Liver (tissue), 9 donors: ENCODE measurements around the gene ARPC1A. TPM values are rescaled to one million over a fixed set of nuclear protein-coding genes. Genes with fewer than 3 reads are reported as not detected.
"Not testable (repeated sequence)": the region's sequence is repeated elsewhere in the genome, so short reads cannot be mapped to it uniquely, and the experiment has no call there.

Experiments used
- DNase-seq: peaks from one replicate; pipeline ENCODE4 v3.0.0-alpha.2; 2017; ENCODE audit warnings: low spot score
- H3K27ac ChIP-seq, 2 donors: one replicate each; pipeline ENCODE4 v1.7.0; 2013; ENCODE audit warnings: inconsistent platforms in 2 of 2, low read length in 2 of 2, control low read depth in 1 of 2, low read depth in 1 of 2, mild to moderate bottlenecking in 1 of 2
- H3K27me3 ChIP-seq, 4 donors: one replicate each; pipeline versions ENCODE4 v1.6.1 to v1.7.0; 2013; ENCODE audit warnings: low read length in 3 of 4, inconsistent platforms in 1 of 4, mild to moderate bottlenecking in 1 of 4, moderate library complexity in 1 of 4; ENCODE audit not compliant: control insufficient read depth in 4 of 4, insufficient read depth in 4 of 4
- H3K36me3 ChIP-seq, 4 donors: one replicate each; pipeline versions ENCODE4 v1.6.1 to v1.7.0; 2013; ENCODE audit warnings: low read length in 3 of 4, mild to moderate bottlenecking in 3 of 4, low read depth in 1 of 4, moderate library complexity in 1 of 4; ENCODE audit not compliant: control insufficient read depth in 4 of 4, insufficient read depth in 3 of 4
- H3K4me1 ChIP-seq, 4 donors: one replicate each; pipeline versions ENCODE4 v1.6.1 to v1.7.0; 2013; ENCODE audit warnings: low read length in 3 of 4, mild to moderate bottlenecking in 3 of 4, moderate library complexity in 1 of 4; ENCODE audit not compliant: control insufficient read depth in 4 of 4, insufficient read depth in 4 of 4
- H3K4me3 ChIP-seq, 3 donors: one replicate each; pipeline versions ENCODE4 v1.6.1 to v1.7.0; 2013; ENCODE audit warnings: low read length in 3 of 3, control low read depth in 1 of 3, low read depth in 1 of 3, mild to moderate bottlenecking in 1 of 3
- H3K9ac ChIP-seq, 2 donors: one replicate each; pipeline ENCODE4 v1.7.0; 2013; ENCODE audit warnings: low read length in 2 of 2, mild to moderate bottlenecking in 2 of 2, moderate library complexity in 2 of 2, control low read depth in 1 of 2, low read depth in 1 of 2
- H3K9me3 ChIP-seq, 4 donors: one replicate each; pipeline versions ENCODE4 v1.6.1 to v1.7.0; 2013; ENCODE audit warnings: low read length in 3 of 4; ENCODE audit not compliant: control insufficient read depth in 4 of 4
- CTCF ChIP-seq: fragments of 150-350 bp; IDR thresholded peaks from 2 replicates; pipeline ENCODE4 v1.5.1; 2017; ENCODE audit warnings: improper control_type of control experiment, low read depth, low read length; ENCODE audit not compliant: missing input control
- EGR1 ChIP-seq, 2 donors: IDR thresholded peaks; 2 replicates each; pipeline ENCODE4 v1.6.1; 2016 to 2018; ENCODE audit warnings: antibody characterized with exemption in 2 of 2, low read depth in 2 of 2
- FOXA1 ChIP-seq: IDR thresholded peaks from 2 replicates; pipeline ENCODE4 v1.6.1; 2016; ENCODE audit warnings: antibody characterized with exemption
- FOXA2 ChIP-seq: IDR thresholded peaks from 2 replicates; pipeline ENCODE4 v1.6.1; 2016; ENCODE audit warnings: antibody characterized with exemption
- HNF4A ChIP-seq, 2 donors: conservative IDR thresholded peaks; 2 replicates each; pipeline ENCODE4 v1.6.1; 2016; ENCODE audit warnings: antibody characterized with exemption in 2 of 2, mild to moderate bottlenecking in 2 of 2
- HNF4G ChIP-seq: IDR thresholded peaks from 2 replicates; pipeline ENCODE4 v1.6.1; 2016; ENCODE audit warnings: antibody characterized with exemption
- JUND ChIP-seq, 2 donors: IDR thresholded peaks; 2 replicates each; pipeline ENCODE4 v1.6.1; 2016; ENCODE audit warnings: antibody characterized with exemption in 2 of 2
- NR2F2 ChIP-seq: IDR thresholded peaks from 2 replicates; pipeline ENCODE4 v1.6.1; 2016; ENCODE audit warnings: antibody characterized with exemption
- RAD21 ChIP-seq, 2 donors: IDR thresholded peaks; 2 replicates each; pipeline ENCODE4 v1.6.1; 2016; ENCODE audit warnings: antibody characterized with exemption in 2 of 2, mild to moderate bottlenecking in 2 of 2
- RXRA ChIP-seq, 2 donors: IDR thresholded peaks; 2 replicates each; pipeline ENCODE4 v1.6.1; 2017 to 2018; ENCODE audit warnings: antibody characterized with exemption in 2 of 2, mild to moderate bottlenecking in 1 of 2
- SP1 ChIP-seq: IDR thresholded peaks from 2 replicates; pipeline ENCODE4 v1.6.1; 2018; ENCODE audit warnings: antibody characterized with exemption, mild to moderate bottlenecking
- TAF1 ChIP-seq: conservative IDR thresholded peaks from 2 replicates; pipeline ENCODE4 v1.6.1; 2016; ENCODE audit warnings: antibody characterized with exemption, mild to moderate bottlenecking
- YY1 ChIP-seq: IDR thresholded peaks from 2 replicates; pipeline ENCODE4 v1.6.1; 2016; ENCODE audit warnings: antibody characterized with exemption, mild to moderate bottlenecking
- WGBS: extraction: QIAGEN DNeasy Blood & Tissue Kit; methylation state at CpG from one replicate; pipeline ENCODE4 v1.1.7; 2013; 5-methylcytosine and 5-hydroxymethylcytosine counted together
- polyA plus RNA-seq, 2 donors: library from polyadenylated mRNA; stranded (reverse) in 1 of 2; unstranded in 1 of 2; fragments of 200-250 nt in 1 of 2; fragments of >200 nt in 1 of 2; fragmentation: Nextera tagmentation in 1 of 2; extraction: Ambion mirVana in 1 of 2; gene quantifications; one replicate each; pipeline versions ENCODE4 v1.2.1 to v1.2.3, GENCODE V29; 2013 to 2015
- total RNA-seq, 2 donors: library from RNA; depleted of rRNA; stranded (reverse); fragments of >200 nt; gene quantifications; one replicate each; pipeline ENCODE4 v1.2.3, GENCODE V29; 2014
- TF ChIP-seq, protein P1 (sequence below): IDR thresholded peaks from 2 replicates; pipeline ENCODE4 v1.6.1; 2016; ENCODE audit warnings: antibody characterized with exemption, mild to moderate bottlenecking
- TF ChIP-seq, protein P2 (sequence below): IDR thresholded peaks from 2 replicates; pipeline ENCODE4 v1.6.1; 2016; ENCODE audit warnings: antibody characterized with exemption
- TF ChIP-seq, protein P3 (sequence below): IDR thresholded peaks from 2 replicates; pipeline ENCODE4 v1.6.1; 2016; ENCODE audit warnings: antibody characterized with exemption
- TF ChIP-seq, protein P4 (sequence below): IDR thresholded peaks from 2 replicates; pipeline ENCODE4 v1.6.1; 2016; ENCODE audit warnings: antibody characterized with exemption
- donor health status: healthy.
- donor health status: healthy.
- donor health status: healthy.
- donor health status: healthy.
- donor health status: healthy.

Gene ARPC1A
- total and polyA plus RNA-seq, 4 donors: 46.7 to 84.0 (median 60.8) TPM

DNA sequence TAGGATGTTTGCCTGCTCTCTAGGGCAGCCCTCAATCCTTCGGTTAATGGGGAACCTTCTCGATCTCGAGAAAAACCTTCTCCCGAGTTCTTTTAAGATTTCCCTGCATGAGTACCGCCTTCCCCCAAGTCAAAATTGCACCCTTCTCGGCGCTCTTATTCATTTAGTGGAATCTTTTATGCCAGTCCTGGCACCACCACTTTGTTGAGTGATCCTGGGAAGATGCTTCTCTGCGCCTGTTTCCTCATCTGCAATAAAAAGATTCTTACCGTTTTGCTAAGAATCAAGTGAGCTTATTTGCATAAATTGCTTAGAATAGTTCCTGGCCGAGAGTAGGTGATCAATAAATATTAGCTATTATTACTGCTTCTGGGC, 697 bp downstream of the ARPC1A start:
- 2% methylated on average over 10 of the region's 10 CpGs for WGBS
- no peaks in the 10 kb centered on the region for H3K36me3 ChIP-seq
- TF ChIP-seq EGR1 (IDR thresholded peaks at IDR 0.05; ENCODE audit: low read depth in 2 of 2) (no peak), HNF4G (no peak), RAD21 (IDR thresholded peaks at IDR 0.05) (no peak), NR2F2 (no peak), HNF4A (conservative IDR thresholded peaks at IDR 0.05) (no peak), FOXA1 (no peak), JUND (IDR thresholded peaks at IDR 0.05) (no peak), SP1 (no peak), TAF1 (no peak), YY1 (no peak), RXRA (IDR thresholded peaks at IDR 0.05) (no peak), CTCF (no peak), FOXA2 (no peak)
- TF ChIP-seq, protein P1, sequence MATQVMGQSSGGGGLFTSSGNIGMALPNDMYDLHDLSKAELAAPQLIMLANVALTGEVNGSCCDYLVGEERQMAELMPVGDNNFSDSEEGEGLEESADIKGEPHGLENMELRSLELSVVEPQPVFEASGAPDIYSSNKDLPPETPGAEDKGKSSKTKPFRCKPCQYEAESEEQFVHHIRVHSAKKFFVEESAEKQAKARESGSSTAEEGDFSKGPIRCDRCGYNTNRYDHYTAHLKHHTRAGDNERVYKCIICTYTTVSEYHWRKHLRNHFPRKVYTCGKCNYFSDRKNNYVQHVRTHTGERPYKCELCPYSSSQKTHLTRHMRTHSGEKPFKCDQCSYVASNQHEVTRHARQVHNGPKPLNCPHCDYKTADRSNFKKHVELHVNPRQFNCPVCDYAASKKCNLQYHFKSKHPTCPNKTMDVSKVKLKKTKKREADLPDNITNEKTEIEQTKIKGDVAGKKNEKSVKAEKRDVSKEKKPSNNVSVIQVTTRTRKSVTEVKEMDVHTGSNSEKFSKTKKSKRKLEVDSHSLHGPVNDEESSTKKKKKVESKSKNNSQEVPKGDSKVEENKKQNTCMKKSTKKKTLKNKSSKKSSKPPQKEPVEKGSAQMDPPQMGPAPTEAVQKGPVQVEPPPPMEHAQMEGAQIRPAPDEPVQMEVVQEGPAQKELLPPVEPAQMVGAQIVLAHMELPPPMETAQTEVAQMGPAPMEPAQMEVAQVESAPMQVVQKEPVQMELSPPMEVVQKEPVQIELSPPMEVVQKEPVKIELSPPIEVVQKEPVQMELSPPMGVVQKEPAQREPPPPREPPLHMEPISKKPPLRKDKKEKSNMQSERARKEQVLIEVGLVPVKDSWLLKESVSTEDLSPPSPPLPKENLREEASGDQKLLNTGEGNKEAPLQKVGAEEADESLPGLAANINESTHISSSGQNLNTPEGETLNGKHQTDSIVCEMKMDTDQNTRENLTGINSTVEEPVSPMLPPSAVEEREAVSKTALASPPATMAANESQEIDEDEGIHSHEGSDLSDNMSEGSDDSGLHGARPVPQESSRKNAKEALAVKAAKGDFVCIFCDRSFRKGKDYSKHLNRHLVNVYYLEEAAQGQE: no peak
- TF ChIP-seq, protein P2, sequence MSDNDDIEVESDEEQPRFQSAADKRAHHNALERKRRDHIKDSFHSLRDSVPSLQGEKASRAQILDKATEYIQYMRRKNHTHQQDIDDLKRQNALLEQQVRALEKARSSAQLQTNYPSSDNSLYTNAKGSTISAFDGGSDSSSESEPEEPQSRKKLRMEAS: no peak
- TF ChIP-seq, protein P3, sequence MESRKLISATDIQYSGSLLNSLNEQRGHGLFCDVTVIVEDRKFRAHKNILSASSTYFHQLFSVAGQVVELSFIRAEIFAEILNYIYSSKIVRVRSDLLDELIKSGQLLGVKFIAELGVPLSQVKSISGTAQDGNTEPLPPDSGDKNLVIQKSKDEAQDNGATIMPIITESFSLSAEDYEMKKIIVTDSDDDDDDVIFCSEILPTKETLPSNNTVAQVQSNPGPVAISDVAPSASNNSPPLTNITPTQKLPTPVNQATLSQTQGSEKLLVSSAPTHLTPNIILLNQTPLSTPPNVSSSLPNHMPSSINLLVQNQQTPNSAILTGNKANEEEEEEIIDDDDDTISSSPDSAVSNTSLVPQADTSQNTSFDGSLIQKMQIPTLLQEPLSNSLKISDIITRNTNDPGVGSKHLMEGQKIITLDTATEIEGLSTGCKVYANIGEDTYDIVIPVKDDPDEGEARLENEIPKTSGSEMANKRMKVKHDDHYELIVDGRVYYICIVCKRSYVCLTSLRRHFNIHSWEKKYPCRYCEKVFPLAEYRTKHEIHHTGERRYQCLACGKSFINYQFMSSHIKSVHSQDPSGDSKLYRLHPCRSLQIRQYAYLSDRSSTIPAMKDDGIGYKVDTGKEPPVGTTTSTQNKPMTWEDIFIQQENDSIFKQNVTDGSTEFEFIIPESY: no peak
- TF ChIP-seq, protein P4, sequence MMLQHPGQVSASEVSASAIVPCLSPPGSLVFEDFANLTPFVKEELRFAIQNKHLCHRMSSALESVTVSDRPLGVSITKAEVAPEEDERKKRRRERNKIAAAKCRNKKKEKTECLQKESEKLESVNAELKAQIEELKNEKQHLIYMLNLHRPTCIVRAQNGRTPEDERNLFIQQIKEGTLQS: no peak
- H3K4me3 ChIP-seq: peak overlapping the region; percentile 62 to 79 (median 75)
- H3K27me3 ChIP-seq: no peaks in the 10 kb centered on the region
- H3K9ac ChIP-seq: peak overlapping the region; percentile 76 to 98
- peaks cover 15 to 33% (median 23%) of the 10 kb centered on the region in 4 donors for H3K4me1 ChIP-seq
- DNase-seq: no peak
- H3K27ac ChIP-seq: peak overlapping the region; percentile 57 to 75
- no peaks in the 10 kb centered on the region for H3K9me3 ChIP-seq

- not testable (repeated sequence) for H3K27me3 ChIP-seq, H3K9ac ChIP-seq, DNase-seq, H3K27ac ChIP-seq, H3K9me3 ChIP-seq, H3K4me3 ChIP-seq
- Histone ChIP-seq H3K4me1 (peaks cover 9 to 26% (median 16%) of the 10 kb centered on the region in 4 donors), H3K36me3 (peaks cover 2 to 13% (median 9%) of the 10 kb centered on the region in 4 donors)
- WGBS: 82% methylated on average over 8 of the region's 8 CpGs
Observed at GRCh38 chr7:99330314-99330961, 4.7 kb downstream of the ARPC1A start.
